Right ventricle myocardium superior (tissue), 1 donor: ENCODE results near the gene OR2V2. TPM values are rescaled to one million over a fixed set of nuclear protein-coding genes. Genes with fewer than 3 reads are reported as not detected.
A peak's percentile ranks its signal among the peaks of the same experiment; 100 is the strongest.

ENCODE experiments used
- ATAC-seq: fragments of 200-7000 bp; cut with Tn5 transposase; one replicate; pipeline ENCODE4 v1.9.1; 2020; ENCODE audit warnings: mild to moderate bottlenecking; ENCODE audit not compliant: poor library complexity
- DNase-seq: peaks from one replicate; pipeline ENCODE4 v3.0.0-alpha.2; 2020
- intact Hi-C: fragments of 100-400 bp; cut with DNase I; formaldehyde crosslinking; loops from one replicate; pipeline ENCODE4 v1.11.2; 2022
- total RNA-seq: library from RNA; stranded (reverse); fragmentation: NEBNext Ultra II Directional; extraction: Animal tissue kit (Norgen Biotek cat#: 25700); gene quantifications from one replicate; pipeline ENCODE4 v1.2.1, GENCODE V29; 2021
- donor health status: DM: no; HTN: yes; CAD: no; lungs with severe emphysema.

OR2V2 gene
- total RNA-seq, 1 donor from 2014 or later: not detected

DNA sequence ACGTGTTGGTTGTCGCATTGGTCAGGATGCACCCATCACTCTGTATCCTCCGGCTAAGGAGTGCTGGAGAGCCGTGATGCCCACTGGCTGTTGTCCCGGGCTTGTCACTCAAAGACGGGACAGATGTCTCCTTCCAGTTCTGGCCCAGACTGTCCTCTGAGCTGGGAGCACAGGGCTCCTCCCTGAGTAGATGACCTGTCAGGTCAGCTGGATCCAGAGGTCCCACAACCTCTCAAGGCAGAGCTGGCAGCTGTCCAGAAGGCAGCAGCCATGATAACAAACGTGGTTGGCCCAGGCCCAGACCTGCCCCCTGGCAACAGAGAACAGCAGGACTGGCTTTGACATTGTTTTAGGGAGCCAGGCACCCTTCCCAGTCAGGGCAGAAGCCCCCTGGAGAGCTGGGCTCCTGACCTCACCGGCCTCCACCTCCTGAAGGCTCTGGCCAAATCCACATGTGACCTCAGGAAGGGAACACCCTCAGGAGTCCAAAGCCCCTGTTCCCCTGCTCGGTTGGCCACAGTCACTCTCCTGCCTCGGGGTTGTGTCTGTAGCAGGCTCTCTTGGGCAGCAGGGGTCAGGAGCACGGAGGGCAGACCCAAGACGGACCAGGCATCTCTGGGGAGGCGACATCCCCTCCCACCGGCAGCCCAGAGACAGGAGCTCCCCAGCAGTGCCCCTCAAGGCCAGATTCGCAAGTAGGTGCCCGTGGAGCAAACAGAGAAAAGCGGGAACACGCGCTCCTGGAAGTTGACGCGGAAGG is 47.3 kb downstream of the OR2V2 start:
- ATAC-seq: no peak
- peak; percentile 67 for DNase-seq
- intact Hi-C loops: no loop called here

DNA sequence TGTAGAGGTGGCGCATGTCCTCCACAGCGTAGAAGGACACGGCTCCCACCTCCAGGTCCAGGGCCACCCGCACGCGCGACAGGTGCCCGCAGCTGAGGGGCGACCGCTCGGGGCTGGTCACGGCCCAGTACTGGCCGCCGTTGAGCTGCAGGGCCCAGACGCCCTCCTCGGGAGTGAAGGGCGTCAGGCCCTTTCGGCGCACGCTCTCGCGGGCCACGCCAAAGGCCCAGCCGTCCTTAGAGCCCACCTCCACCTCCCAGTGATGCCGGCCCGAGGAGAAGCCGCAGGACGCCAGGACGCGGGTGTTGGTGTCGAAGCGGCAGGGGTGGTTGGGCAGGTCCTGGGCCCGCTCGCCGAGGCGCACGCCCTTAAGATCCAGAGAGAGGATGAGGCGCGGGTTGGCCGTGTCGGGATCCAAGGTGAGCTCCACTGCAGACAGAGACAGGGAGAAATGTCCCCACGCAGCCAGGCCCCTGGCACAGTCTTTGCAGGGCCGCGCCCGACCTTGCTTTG is 47.9 kb downstream of the OR2V2 start:
- intact Hi-C loops: no loop called here
- no peak for ATAC-seq
- DNase-seq: no peak

DNA sequence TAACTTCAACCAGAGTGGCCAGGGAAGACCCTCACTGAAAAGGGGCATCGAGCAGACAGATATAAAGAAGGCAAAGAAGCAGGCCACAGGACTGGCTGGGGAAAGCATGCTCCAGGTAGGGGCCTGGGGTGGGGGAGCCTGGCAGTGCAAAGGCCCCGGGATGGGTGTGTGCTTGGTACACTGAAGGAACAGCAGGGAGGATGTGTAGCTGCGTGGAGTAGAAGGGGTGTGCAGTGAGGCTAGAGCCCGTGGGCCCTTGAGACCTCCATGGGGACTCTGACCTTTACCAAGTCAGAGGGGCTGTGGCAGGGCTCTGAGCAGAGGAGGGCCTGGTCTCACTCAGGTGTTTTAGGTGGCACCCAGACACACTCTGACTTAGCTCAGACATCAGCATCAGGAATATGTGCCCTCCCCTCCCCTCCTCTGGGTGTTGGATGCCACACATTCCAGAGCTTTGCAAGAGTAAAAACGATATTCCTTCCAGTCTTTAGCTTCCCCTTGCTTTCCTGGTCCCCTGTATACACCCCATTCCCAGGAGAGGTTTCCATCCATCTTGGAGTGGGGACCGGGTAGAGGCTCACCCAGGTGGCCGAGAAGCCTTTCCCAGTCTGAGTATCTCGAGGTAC is 50.1 kb downstream of the OR2V2 start:
- DNase-seq: no peak
- no peak for ATAC-seq
- intact Hi-C loops: no loop called here

DNA sequence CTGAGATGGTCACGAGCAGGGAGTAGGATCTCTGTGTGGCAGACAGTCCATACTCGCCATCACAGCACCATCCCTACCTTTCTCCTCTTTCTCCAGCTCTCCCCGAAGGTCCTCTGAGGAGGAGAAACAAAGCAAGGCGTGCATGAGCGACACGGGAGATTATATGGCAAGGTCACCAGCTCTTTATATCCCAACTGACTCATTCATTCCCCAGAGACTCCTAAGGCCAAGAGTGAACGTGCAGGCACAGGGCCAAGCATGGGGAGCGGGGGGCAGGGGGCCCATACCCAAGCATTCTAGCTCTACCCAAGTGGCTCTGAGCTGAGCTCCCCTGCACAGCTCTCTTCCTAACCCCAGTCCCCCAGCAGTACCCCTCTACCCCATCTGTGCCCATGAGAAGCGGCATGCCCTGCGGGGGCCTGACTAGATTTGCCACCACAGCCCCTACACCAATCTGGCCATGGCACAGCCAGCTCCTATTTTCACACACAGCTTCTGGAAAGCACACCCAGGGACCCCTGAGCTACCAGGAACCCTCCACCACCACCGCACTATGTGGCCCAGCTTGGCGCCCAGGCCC is 50.8 kb downstream of the OR2V2 start:
- no peak for DNase-seq
- intact Hi-C loops: no loop called here
- no peak for ATAC-seq

DNA sequence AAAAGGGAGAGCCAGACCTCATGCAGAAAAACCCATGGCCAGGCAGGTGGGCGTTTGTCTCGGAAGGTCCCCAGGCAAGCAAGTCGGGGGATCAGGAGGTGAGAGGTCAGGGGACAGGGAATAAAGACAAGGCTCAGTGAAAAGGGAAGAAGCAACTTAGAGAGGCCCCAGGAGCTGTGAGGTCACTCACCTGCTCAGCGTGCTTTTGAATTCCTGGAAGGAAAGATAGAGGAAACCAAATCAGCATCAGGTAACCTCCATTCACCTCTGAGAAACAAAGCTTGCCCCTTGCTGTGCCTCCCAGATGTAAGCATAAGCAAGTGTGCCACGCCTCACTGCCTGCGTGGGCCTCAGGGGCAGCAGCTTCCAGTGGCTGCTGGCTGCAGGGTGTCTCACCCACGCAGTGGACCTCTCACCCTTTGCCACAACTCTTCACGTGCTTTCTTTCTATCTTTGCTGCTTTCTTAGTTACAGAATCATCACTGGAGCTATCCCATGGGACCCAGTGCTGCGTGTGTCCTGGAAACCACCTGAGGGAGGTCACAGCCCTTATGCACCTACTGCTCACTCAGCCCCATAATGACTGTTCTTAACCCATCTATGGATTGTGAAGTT is 51.6 kb downstream of the OR2V2 start:
- intact Hi-C loops: no loop called here
- no peak for ATAC-seq
- DNase-seq: no peak

DNA sequence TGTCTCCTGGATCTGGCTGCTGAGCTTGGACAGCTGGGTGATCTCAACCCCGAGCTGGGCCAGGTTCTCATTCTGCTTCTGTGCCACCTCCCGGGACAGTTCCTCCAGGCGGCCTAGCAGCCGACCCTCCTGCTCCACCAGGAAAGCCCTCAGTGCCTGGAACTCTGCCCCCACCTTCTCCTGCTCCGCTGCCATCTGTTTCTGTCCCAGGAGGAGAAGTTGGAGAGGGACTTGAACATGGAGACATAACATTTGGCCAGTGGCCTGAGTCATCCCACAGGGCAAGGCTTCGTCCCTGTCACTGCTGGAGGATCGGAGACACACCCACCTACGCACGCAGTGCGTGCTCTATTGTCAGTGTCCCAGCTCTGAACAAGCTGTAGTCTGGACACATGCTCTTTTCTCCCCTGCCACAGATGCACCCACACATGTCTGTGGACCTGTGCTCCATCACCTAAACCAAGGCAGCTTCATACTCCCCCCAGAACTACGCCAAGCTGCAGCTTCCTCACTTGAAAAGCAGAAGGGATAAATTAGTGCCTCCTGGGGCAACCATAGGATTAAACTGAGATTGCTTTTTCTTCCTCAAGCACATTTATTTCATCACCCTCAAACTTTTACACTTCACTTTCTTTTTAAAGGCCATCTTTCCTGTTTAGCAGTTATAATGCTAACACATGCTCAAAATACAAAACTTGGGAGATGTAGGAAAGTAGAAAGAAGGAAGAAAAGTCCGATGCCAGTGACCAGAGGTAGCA is 52.7 kb downstream of the OR2V2 start:
- ATAC-seq: no peak
- intact Hi-C loops: no loop called here
- no peak for DNase-seq

DNA sequence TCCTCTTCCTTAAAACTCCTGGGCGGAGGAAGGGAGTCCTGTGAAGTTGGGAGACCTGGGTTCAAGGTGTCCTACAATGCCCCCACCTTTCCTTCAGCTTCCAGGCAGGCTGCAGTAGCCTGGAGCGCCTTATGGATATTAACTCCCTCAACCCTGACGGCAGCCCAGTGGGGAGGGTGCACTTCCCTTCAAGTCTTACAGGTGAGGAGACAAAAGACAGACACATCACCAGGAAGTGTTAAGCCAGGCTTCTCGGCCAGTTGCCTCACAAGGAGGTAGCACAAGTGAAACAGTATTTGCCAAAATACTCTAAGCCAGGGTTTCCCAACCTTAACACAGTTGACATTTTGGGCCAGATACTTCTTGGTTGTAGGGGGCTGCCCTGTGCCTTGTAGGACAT is 53.4 kb downstream of the OR2V2 start:
- no peak for DNase-seq
- ATAC-seq: no peak
- intact Hi-C loops: no loop called here

DNA sequence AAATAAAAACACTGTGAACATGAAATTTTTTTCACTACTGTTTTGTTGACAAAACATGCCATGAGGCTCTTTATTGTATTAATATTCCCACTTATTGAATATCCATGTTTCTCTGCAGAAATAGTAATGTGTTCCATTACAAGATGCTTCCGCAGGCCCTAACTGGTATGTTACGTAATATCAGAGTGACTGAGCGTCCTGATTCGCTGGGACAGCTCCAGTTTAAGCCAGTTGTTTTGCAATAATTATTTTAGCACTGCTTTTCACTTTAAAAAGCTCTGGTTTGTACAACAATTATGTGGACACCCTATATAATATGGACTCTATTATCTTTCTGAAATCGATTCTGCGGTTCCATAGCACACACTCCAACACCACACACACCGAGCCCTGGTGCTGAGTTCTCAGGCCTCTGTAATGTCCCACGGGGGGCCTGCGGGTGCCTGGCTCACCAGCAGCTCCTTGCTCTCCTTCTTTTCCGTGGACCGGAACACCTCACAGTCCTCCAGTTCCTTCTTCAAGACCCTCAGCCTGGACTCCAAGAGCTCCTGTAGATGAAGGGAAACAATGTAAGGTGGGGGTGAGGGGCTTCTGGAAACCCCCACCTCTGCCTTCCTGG is 55.8 kb downstream of the OR2V2 start:
- ATAC-seq (no peak), DNase-seq (no peak)

DNA sequence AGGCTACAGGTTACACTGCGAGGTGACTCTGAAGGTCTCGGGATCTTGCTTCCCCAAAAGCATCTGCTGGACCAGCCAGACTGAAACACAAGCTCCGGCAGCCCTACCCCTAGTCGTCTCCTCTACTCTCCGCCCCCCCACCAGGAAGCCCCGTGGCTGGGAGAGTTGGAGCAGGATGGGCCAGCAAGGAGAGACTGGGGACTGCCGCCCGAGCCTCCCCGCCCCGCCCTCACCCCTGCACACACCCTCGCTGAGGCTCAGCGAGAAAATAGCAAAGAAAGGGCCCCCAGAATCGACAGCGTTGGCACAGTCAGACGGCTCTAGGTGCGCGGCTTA is 56.4 kb downstream of the OR2V2 start:
- no peak for ATAC-seq

More for the DNA sequence above, 55.8 kb downstream of the OR2V2 start:
- intact Hi-C loops: no loop called here

DNA sequence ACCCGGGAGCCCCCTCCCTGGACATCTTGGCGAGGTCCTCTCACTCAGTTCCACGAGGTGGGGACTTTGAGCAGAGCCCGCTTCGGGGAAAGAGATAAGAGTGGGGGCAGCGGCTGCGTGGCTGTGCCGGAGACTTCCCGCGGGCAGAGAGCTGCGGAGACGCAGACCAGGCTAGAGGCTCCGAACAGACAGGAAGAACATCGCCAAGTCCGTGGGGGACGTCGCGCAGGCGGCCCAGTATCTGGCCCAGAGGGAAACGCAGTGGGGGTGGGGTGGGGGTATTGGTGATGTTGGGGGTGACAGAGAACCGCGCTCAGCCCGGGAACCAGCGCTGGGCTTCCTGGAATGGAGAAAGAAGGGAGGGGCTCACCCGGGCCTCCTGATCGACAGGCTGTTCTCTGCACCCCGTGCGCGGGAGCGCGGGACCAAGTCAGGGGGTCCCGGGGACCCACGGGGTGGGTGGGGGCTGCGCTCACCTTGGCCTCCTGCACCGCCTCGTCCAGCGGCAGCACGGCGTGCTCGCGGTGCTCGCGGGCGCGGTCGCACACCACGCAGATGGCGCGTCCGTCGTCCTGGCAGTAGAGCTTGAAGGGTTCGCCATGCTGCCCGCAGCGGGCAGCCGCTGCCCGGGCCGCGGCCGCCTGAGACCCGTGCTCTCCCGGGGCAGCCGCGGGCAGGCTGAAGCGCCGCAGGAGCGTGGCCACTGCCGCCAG is 56.9 kb downstream of the OR2V2 start:
- ATAC-seq (peak; percentile 0), DNase-seq (peak; percentile 58)
- intact Hi-C loops: no loop called here

More for the DNA sequence above, 56.4 kb downstream of the OR2V2 start:
- intact Hi-C loops: no loop called here
- no peak for DNase-seq

DNA sequence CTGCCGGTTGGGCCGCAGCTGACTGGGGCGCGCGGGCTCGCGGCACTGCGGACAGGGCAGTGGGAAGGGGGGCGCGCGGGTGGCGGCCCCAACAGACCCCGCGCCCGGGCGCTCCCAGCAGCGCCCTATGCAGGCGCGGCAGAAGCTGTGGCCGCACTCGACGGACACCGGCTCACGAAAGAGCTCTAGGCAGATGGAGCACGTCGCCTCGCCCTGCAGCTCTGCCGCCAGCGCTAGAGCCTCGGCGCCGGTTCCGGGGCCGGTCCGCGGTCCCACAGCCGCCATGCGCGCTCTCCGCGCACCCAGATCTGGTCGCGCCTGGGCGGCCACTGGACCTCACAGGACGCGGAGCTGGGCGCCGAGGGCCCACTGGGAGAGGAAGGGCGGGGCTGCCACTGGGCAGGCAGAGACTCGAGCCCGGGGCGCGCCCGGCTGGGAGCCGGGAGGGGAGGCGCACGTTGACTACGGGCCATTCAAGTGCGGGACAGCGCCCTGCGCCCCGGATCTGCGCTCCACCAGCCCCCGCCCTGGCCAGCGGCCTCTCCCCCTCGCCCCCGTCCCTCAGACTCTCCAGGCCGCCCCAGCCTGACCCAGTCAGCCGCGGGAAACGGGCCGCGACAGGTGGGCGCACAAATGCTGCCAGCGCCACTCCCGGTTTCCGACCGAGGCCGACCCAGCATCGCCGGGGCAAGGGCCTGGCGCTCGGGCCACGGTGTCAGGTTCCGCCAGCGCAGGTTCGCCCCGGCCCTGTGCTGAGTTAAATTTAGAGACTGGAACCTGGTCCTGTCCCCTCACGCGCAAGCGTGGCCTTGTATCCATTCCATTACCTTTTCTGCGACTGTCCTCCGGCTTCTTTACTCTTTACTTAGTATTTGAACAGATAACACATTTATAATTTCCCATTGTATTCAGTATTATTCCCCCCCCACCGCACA is 57.7 kb downstream of the OR2V2 start, which contains the start of gene TRIM7:
TRIM7 (minus strand) TSS at position 371 of the 935 bp plus-strand sequence; CDS start at position 285, 86 bp downstream.
- peak; percentile 84 for DNase-seq
- intact Hi-C loops: no loop called here

DNA sequence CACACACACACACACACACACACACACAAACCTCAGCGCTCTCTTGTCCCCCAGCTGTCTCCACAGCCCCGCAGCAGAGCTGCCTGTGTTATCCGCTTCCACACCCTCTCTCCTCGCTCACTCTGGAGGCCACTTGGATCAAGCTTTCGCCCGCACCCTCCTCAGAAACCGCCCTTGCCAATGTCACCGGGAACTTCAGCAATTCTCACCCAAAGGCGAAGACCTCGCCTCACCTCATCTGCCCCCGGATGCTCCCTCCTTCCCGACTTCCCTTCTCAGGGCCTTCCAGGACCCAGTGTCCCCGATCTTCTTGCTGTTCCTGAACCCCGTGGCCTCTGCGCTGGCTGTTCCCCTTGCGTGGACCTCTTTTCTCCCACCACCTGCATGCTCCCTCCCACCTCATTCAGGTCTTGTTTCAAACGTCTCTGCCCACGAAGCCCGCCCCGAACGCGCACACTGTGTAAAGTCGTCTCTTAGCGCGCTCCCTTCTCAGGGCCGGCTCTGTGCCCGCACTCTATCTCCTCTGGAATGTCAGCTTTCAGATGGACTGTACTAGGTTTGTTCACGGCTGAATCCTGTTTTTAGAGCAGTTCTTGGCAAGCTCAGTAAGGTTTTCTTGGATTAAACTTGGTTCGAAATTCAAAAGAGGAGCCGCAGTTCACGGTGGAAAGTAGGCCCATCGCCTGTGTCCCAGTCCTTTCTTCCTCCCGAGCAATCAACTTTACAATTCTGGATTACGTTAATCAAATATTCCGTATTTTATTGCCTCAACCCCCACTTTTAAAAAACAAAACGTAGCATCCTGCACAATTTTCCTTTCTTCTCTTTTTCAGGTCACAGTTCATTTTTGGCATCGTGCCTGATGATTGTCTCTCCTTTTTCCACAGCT is 58.6 kb downstream of the OR2V2 start:
- intact Hi-C loops: loop anchor here (2.0 kb wide), 2 partner anchors 15 to 17 kb away; partner anchors contain the start of gene TRIM41
- ATAC-seq: peak; percentile 27
- peak; percentile 55 for DNase-seq

More for the DNA sequence above, 57.7 kb downstream of the OR2V2 start, which contains the start of gene TRIM7:
- ATAC-seq: peak; percentile 30

DNA sequence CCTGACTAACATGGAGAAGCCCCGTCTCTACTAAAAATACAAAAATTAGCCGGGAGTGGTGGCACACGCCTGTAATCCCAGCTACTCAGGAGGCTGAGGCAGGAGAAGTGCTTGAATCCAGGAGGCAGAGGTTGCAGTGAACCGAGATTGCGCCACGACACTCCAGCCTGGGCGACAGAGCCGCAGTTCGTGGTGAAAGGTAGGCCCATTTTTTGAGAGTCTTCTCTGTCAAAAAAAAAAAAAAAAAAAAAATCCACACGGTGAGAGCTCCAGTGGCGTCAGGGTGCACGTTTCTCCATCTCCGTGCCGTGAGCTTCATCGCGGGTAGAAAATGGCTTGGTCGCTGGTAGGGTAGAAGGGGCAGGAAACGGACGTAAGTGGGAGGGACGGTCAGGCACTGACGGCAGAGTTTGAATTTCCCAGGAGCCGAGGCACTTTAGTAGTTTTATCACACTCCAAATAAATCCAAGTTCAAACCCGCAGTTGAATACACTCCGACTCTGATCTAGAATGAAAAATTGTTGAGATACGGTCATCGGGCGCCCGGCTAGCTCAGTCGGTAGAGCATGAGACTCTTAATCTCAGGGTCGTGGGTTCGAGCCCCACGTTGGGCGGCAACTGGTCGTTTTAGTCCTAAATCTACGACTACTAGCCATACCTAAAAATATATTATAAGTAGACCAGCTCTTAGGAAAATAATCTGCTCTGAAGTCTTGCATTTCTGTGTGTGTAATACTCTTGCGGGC is 60.0 kb downstream of the OR2V2 start:
- ATAC-seq: peak; percentile 48
- intact Hi-C loops: loop anchor here (2.0 kb wide), 2 partner anchors 15 to 17 kb away; partner anchors contain the start of gene TRIM41
- DNase-seq: peak; percentile 87

DNA sequence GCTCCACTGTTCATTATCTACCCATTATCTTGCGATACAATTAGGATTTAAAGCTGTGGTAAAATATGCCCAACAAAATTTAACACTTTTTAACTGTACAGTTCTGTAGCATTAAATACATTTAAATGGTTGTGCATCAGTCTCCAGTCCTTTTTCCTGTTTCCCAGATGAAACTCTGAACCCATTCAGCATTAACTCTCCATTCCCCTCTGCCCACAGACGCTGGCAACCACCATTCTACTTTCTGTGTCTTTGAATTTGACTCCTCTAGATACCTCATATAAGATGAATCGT is 60.5 kb downstream of the OR2V2 start:
- DNase-seq: no peak
- intact Hi-C loops: loop anchor here (2.0 kb wide), 2 partner anchors 15 to 17 kb away; partner anchors contain the start of gene TRIM41
- ATAC-seq: no peak
